DMS53 treated with DMSO at 0.1 percent for 48 hours (cell line): ENCODE data around the gene GRIK1.

ENCODE experiments used
- DNase-seq: peaks from one replicate; lab custom pipeline; 2025; ENCODE audit not compliant: unreplicated experiment; lab: John Stamatoyannopoulos, UW

Gene GRIK1

DNA sequence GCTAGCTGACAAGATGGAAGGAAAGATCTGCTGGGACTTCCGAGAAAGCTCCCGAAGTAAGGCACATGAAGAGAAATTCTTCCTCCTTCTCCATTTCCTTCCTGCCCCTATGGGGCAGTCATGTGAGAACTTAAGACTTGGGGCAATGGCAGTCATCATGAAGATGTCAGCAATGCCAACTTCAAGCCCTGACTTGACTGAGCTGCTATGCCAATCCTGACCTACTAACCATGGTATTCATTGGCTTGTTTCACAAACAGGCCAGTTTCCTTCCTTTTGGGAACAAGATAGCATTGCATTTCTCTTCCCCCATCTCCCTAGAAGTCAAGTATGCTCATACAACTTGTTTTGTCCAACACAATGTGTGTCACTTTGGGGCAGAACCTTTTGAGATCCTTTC, 25.5 kb downstream of the GRIK1 start:
- DNase-seq = no peak

DNA sequence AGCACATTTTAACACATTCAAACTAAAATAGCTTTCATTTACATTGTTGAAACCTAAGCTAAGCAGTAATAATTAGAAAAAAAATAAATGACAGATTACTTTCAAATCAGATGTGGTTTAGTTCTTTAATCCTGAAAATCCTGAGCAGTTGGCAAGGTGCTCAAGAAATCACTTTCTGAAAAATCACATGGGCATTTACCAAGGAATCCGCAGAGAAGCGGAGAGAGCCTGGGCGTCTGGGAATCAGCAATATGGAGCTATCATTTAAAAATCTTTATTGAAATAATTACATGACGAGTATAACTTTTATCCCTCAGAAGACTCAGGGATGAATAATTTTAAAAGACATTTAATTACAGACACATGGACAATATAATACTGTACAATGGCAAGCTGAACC, 30.2 kb downstream of the GRIK1 start:
- DNase-seq = no peak

DNA sequence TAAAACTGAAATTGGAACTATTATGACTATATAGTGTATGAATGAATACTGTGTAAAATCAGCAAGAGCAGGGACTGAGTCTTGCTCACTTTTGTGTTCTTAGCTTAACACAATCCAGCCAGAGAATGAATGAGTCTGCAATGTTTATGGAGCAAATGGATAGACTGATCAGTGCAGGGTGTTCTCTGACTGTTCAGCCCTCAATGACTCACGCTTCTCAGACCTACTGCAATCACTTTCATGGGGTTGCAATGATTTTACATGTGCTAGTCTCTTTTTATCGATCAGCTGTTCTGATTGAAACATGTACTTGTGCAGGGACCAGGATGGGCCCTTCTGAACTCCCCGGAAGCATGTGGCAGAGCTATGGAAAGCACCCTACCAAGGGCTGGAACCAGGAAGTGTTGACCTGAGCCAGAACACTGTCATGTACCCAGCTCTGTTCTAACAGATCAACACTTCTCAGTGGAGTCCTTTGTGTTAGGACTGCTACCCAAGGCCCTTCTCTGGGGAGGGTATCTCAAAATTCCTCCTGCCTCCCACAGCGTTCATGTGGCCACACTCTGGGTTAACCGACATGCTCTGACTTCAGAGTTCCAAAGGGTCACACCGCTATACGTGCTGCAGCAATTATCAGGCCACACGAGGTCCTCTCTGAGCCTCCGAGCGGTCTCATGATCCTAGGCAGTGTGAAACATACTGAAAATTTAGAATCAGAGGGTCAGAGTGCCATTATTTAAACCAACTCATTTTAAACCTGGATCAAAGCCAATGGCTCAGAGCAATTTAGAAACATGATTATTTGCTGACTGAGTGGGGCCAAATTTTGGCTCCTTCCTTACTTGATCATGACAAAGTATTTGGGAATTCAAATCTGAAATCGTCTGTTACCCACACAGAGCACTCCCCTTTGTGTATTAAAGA, 35.2 kb downstream of the GRIK1 start:
- DNase-seq = no peak

DNA sequence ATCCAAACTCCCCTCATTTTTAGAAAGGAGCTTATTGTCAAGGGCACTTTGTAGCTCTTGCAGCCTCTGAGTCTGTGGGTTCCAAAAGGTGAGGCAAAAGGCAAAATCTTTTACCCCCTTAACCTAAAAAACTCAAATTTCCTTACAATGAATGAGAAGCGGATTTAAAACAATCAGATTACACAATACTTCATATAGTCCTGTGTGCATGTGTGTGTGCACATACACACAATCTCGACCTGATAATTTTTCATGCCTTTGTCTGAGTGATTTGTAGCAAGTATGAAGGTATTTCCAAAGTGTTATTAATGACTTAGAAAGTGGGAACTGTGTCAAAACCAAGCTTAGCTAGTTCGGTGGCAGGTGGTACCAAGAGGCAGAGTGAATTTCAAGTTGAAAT, 42.9 kb downstream of the GRIK1 start:
- no peak for DNase-seq

DNA sequence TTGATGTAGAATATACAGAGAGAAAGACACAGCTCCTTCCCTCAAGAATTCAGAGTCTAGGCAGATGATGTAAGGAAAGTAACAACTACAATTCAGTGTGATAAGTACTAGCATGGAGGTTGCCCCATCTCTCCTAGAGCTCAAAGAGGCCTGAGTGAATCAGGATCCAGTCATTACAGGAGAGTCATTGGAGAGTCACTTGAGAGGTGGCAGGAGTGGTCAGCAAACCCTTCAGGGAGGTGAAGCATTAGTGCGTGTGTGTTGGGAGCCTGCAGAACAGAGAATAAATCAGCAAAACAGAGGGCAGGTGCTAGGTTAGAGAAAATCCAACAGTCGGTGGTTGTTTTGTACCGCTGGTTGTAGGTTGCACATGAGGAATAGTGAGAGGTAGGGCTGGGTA, 46.1 kb downstream of the GRIK1 start:
- no peak for DNase-seq

DNA sequence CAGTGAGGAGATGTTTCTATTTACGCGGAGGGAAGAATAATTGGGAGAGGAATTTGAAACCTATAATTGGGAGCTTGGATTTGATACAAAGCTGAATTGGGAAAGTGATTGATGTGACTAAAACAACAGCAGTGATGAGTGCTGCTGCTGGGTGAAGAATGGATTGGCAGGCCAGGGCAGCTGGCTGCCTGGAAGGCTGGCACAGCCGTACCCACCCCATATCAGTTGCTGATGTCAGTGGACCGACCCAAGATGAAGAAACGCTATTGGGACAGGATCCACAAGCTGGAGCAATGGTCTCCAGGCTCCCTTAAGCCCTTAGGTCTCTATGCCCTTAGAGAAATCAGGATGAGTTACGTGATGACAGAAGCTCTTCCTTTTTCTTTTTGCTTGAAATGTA, 47.4 kb downstream of the GRIK1 start:
- DNase-seq = no peak

DNA sequence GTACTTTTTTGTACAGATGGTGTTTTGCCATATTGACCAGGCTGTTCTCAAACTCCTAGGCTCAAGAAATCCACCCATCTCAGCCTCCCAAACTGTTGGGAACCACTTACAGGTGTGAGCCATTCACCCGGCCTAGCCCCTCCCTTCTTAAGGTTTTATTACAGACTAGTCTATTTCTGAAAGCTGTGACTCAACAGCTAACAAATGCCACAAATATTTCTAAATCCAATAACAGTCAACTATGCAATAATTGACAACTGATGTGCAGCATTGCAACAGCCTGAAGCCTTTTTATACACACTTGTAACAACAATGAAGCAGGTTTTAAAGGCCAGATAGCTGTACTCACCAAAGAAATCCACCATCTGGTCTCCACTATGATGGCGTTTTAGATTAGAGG, 51.4 kb downstream of the GRIK1 start:
- no peak for DNase-seq

DNA sequence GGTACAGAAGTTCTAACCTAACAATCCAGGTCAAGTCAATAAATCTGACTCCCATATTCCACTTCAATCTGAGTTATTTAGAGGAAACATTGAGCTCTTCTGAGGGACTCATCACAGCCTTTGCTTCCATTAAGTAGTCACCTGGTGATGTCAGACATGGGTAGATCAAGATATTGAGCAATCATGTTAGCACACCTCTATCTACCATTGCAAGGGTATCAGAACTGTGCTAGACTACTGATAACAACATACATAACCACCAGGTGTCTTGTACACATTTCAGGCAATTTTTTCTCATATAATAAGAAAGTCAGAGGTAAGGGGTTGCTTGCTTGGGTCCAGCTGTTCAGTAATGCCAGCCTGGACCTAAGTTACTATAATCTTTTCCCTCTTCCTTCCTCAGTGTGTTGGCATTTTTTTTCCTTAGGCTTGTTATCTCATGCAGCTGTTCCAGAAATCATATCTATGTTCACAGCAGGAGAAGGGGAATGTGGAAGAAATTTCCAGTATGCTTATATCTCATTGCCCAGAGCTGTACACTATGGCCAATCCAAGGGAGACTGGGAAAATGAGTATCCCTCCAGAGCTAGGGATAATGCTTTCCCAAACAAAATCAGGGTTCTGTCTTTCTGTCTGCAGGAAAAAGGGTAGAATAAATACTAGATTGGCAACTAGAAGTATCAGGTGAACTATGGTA, 52.3 kb downstream of the GRIK1 start:
- DNase-seq = no peak

DNA sequence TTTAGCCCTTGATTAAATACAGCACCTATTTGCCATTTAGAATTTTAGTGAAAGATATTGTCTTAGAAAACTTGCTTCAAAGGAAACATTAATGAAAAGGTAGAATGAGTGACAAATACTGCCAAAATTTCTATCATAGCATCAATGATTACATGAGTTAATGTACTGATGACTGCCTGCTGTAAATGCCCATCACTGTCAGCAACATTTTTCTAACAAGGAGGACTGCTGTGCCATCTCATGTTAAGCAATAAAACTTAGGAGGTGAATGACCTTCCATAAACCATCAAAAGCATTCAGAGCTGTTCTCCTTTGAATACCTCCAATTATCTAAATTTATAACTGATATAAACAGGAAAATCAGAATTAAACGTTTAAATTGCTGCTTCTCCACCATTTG, 54.3 kb downstream of the GRIK1 start:
- DNase-seq = no peak

DNA sequence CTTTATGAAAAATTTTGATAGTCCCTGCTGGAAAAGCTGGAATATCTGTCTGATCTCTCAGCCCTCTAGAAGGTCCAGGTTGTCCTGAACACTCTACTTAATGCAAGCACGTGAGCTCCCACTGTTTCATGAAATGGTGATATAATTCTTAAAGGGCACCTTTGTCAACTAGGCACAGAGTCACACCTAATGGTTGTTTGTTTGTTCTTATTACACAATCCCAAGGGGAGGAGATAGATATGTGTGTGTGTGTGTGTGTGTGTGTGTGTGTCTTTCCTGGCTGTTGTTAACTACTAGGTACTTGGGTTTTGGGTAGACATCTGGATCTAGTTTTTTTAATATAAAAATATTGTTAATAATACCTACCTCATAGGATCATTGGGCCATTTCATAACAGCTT, 63.9 kb downstream of the GRIK1 start:
- DNase-seq = no peak

DNA sequence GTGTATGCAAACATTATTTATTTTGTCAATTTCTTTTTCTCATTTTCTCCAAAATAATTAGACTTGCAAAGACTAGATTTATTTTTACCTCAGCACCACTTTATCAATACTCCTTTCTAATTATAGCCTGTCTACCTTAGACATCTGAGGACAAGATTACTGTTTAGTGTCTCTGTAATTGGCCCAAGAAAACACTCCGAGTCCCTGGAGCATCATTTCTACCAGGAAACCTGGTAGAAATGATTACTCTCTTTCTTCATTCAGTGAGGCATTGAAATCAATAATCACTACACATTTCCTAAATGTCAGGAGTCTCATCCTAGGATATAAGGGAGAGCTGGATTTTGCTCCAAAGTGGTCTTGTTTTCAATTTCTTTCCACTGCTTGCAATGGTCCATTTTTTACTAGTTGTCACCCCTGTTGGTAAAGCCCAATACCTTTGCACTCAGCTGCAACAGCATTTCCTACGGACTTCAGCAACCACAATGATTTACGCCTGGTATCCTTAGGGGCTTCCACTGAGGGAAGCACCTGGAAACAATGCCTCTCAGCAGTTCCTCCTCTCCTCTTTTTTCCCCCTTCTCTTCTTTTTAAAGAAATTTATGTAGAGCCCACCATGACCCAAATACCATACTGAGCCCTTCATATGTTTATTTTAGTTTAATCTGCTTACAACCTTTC, 64.6 kb downstream of the GRIK1 start:
- no peak for DNase-seq

DNA sequence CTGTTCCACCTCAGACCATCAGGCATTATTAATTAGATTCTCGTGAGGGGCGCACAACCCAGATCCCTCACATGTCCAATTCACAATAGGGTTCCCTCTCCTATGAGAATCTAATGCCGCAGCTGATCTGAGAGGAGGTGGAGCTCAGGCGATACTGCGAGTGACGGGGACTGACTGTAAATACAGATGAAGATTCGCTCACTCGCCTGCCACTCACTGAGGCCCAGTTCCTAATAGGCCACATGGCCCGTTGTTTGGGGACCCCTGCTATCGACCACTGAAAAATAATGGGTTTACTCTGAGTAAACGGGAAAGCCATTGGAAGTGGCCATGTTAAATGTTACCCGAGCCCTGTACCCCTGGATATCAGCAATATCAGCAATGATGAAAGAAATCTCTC, 65.9 kb downstream of the GRIK1 start:
- DNase-seq = no peak

DNA sequence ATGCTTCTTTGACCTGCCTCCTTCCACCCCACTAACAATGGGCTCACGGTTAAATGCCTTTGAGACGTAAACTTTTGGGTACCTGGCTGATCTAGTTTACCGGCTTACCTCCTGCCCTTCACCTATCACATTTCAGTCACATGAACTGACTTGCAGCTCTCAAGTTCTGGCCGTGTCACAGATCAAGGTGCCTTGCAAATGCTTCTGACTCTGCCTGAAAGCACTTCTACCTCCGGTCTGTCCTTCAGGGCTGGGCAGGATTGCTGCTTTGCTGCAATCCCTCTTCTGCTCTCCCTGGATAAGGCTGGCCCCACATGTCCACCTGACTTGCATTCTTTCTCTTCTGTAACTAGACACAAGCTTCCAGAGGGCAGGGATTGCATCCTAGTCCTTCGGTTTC, 69.0 kb downstream of the GRIK1 start:
- DNase-seq = no peak

DNA sequence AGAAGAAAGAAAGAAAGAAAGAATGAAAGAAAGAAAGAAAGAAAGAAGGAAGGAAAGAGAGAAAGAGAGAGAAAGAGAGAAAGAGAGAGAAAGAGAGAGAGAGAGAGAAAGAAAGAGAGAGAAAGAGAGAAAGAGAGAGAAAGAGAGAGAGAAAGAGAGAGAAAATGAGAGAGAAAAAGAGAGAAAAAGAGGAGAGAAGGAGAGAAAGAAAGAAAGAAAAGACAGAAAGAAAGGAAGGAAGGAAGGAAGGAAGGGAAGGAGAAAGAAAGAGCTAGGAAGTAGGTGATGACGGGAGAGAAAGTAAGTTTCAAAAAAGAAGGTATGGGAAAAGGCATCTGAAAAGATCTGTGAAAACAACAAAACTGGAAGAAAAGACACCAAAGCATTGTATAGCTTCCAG, 72.0 kb downstream of the GRIK1 start:
- DNase-seq = no peak

DNA sequence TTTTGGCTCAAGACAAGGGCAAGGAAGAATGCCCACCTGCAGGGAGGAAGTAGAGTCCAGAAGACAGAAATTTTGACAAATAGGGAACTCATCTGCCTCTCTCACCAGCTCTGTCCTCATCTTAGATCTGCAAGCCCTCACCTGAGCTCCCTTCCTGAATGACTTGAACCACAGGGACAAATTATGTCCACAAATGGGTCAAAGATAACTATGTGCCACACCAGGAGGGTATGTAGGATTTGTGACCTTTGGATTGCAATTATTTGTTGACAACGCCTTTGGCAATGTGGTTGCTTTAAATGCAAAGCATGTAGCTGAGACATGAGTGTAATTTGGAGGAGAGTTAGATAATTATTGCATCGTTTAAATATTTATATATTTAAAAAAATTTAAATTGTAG, 79.5 kb downstream of the GRIK1 start:
- no peak for DNase-seq

DNA sequence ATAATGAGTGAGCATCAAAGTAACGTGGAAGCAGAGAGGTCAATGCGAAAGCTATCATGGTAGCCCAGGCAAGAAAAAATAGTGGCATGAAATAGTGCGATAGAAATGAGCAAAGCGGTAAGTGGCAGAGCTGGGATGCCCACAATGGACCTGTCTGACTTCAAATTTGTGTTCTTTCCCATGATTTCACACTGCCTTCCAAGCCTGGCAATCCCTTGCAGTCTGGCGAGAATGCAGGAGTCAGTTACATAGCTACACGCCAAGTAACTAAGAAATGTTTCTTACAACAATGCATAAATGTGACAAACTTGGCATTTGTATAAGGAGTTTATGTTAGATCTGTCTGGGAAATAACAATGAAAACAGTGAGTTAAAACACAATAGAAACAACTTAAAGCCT, 82.6 kb downstream of the GRIK1 start:
- no peak for DNase-seq

DNA sequence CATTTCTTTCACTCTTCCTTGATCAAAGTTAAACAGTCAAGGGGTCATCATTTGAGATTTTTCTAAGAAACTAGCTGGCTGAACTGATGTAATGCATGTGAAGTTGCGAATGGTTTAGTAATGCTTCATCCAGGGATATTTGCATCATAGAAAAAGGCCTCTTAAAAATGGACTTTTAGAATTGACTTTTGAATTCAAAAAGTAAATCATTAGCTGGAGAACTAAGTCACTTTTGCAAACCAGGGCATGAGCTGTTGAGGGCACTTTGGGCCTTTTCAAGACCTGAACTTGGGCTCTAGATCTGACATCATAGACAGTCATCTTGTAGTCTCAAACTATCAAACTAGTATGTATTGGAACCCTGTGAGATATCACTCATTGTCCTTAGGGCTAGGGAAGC, 85.0 kb downstream of the GRIK1 start:
- DNase-seq = no peak

DNA sequence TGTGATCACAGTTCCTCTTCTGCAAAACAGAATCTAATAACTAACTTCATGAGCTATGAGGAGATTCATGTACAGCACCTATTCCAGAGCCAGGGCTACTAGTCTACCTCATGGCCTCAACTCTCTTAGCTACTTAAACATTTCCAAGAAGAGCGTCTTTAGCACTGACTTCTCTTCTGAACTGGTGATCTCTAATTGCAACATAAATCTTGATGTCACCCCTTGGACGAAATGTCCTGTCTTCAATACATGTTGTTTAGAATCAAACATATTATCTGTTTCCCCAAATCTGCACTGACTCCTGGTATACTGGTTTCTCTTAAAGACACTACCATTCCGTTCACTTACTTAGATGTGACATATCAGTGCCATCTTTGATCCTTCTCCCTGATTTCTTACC, 88.2 kb downstream of the GRIK1 start:
- no peak for DNase-seq

DNA sequence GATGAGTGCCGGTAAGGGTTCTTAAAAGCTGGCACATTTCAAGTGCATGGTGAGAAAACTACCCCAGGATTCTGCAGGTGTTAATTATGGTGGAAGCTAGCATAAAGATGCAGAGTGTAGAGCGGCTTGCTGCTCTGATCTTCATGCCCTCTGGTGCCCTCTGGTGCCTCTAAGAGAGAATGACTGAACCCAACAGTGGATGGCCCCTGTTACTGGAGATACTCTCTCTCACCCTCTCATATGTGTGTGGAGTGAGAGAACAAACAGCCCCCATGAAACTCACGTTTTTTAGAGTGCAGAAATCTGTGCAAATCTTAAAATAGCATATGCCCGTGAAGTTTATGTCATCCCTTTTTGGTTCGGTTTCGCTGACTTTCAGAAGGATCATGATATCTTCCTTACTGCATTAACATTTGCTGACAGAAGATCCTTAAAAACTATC, 90.0 kb downstream of the GRIK1 start:
- peak; percentile 51 for DNase-seq

DNA sequence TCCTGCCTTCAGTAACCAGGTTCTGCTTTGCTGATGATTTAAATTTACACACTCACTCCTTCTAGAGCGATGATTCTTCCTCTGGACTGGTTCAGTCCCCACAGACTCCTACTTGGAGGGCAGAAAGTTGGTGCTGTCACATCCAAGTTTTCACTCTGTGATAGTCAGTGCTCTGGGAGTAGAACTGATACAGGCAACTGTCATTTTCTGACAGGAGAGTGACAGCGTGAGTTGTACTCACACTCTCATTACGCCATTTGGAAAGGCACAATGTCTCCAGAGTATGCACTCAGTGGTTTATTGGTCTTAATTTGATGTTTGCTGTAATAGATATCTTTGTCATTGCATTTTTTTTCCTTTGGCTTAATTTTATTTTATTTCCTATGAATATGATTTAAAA, 96.0 kb downstream of the GRIK1 start:
- no peak for DNase-seq

DNA sequence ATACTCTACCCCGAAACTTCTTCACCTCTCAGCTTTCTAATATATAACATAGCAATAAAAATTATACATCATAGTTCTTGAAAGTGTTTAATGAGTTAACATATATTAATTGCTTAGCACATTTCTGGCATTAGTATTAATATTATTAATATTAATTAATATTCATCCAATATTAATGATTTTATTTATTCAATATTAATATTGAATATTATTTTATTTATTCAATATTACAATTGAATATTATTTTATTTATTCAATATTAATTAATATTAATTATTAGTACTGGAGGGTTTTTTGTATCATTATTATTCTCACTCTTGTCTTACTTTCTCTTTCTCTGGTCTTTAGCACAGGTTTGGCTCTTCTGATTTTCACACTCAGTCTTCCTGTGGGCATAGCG, 105.2 kb downstream of the GRIK1 start:
- no peak for DNase-seq

DNA sequence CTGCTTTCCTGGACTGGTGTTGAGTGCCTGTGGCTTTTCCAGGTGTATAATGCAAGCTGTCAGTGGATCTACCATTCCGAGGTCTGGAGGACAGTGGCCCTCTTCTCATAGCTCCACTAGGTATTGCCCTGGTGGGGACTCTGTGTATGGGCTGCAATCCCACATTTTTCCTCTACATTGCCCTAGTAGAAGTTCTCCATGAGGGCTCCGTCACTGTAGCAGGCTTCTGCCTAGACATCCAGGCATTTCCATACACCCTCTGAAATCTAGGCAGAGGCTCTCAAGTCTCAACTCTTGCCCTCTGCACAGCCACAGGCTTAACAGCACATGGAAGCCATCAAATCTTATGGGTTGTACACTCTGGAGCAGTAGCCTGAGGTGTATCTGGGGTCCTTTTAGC, 107.6 kb downstream of the GRIK1 start:
- DNase-seq = no peak
